ENCODE measurements around the gene MLXIP.

MLXIP gene

GRCh38 chr12:122096014-122096413, 17.5 kb downstream of the MLXIP start:
- Histone ChIP-seq H3K9me3 (ENCODE audit: severe bottlenecking) (peaks cover 2% of the 10 kb centered on the region), H3K4me3 (ENCODE audit: low read depth, low read length) (no peak overlapping the region), H3K27ac (no peak overlapping the region), H3K36me3 (no peaks in the 10 kb centered on the region), H3K27me3 (ENCODE audit: insufficient read depth, low read depth, severe bottlenecking) (no peaks in the 10 kb centered on the region)
- no peak for TF ChIP-seq CTCF (IDR thresholded peaks at IDR 0.05; ENCODE audit: low read depth, low read length)
- DNase-seq = no peak

GRCh38 chr12:122096591-122097149, 18.1 kb downstream of the MLXIP start:
- no peak overlapping the region for H3K4me3 ChIP-seq (ENCODE audit: low read depth, low read length)
- peaks cover 2% of the 10 kb centered on the region for H3K9me3 ChIP-seq (ENCODE audit: severe bottlenecking)
- no peak for DNase-seq
- no peaks in the 10 kb centered on the region for H3K36me3 ChIP-seq
- H3K27me3 ChIP-seq (ENCODE audit: insufficient read depth, low read depth, severe bottlenecking) = no peaks in the 10 kb centered on the region
- TF ChIP-seq CTCF (IDR thresholded peaks at IDR 0.05; ENCODE audit: low read depth, low read length) = no peak
- no peak overlapping the region for H3K27ac ChIP-seq

- no peak overlapping the region for H3K27ac ChIP-seq
- no peak overlapping the region for H3K4me3 ChIP-seq (ENCODE audit: low read depth, low read length)
- TF ChIP-seq CTCF (IDR thresholded peaks at IDR 0.05; ENCODE audit: low read depth, low read length) = no peak
- H3K36me3 ChIP-seq = no peaks in the 10 kb centered on the region
- DNase-seq = no peak
- no peaks in the 10 kb centered on the region for H3K27me3 ChIP-seq (ENCODE audit: insufficient read depth, low read depth, severe bottlenecking)
- H3K9me3 ChIP-seq (ENCODE audit: severe bottlenecking) = peaks cover 2% of the 10 kb centered on the region
These were observed 19.0 kb downstream of the MLXIP start for GRCh38 chr12:122097584-122097926.

GRCh38 chr12:122097927-122098756, 19.6 kb downstream of the MLXIP start:
- no peaks in the 10 kb centered on the region for H3K27me3 ChIP-seq (ENCODE audit: insufficient read depth, low read depth, severe bottlenecking)
- DNase-seq = peak; percentile 30
- H3K36me3 ChIP-seq = no peaks in the 10 kb centered on the region
- no peak overlapping the region for H3K4me3 ChIP-seq (ENCODE audit: low read depth, low read length)
- no peak for TF ChIP-seq CTCF (IDR thresholded peaks at IDR 0.05; ENCODE audit: low read depth, low read length)
- peaks cover 2% of the 10 kb centered on the region for H3K9me3 ChIP-seq (ENCODE audit: severe bottlenecking)
- peak overlapping the region; percentile 31; the same call in 1 of the 2 replicates for H3K27ac ChIP-seq

- no peak for DNase-seq
- H3K4me3 ChIP-seq (ENCODE audit: low read depth, low read length) = no peak overlapping the region
- no peak overlapping the region for H3K27ac ChIP-seq
- no peaks in the 10 kb centered on the region for H3K27me3 ChIP-seq (ENCODE audit: insufficient read depth, low read depth, severe bottlenecking)
- H3K36me3 ChIP-seq = no peaks in the 10 kb centered on the region
- peaks cover 2% of the 10 kb centered on the region for H3K9me3 ChIP-seq (ENCODE audit: severe bottlenecking)
- TF ChIP-seq CTCF (IDR thresholded peaks at IDR 0.05; ENCODE audit: low read depth, low read length) = no peak
These were observed 20.8 kb downstream of the MLXIP start for GRCh38 chr12:122099280-122099749.
